ENCODE measurements around the gene MTPN. TPM values are rescaled to one million over a fixed set of nuclear protein-coding genes. Genes with fewer than 3 reads are reported as not detected.

Gene MTPN
- total RNA-seq, 1 experiment from 2014 or later, result 98.2 TPM

DNA sequence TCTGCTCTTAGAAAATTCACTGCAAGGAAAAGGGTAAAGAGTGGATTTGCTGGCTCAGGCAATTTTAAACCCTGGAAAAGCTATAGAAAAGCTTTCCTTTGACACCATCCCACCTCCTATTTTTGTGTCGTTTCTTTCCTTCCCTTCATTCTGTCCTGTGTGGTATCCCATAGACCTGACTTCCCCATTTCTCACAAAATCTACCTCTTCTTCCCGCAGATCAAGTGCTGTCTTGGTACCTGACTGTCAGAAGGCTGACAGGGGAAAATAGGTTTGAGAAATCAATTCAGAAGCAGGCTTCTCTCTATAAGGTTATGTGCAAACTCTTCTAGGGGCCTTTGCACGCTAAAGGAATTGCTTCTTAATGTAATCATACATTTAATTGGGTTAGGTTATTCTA, 98.9 kb downstream of the MTPN start:
- H4K20me1 ChIP-seq (ENCODE audit: control insufficient read depth, insufficient read depth, insufficient read length), result no peaks in the 10 kb centered on the region
- no peak overlapping the region for H2BK12ac ChIP-seq (ENCODE audit: insufficient read length, low read depth, low read length)
- H3K27ac ChIP-seq (ENCODE audit: insufficient read length, low read depth, low read length), result no peak overlapping the region
- H3K4ac ChIP-seq (ENCODE audit: low read depth, low read length), result no peak overlapping the region
- H3K79me2 ChIP-seq (ENCODE audit: insufficient read depth, low read length), result no peaks in the 10 kb centered on the region
- no peak overlapping the region for H3K4me3 Mint-ChIP-seq
- H3K4me1 ChIP-seq (ENCODE audit: insufficient read depth, low read length), result no peaks in the 10 kb centered on the region
- H4K8ac ChIP-seq (replicated peaks; ENCODE audit: insufficient read length, low read depth, low read length), result no peak overlapping the region
- no peak for DNase-seq
- H3K79me1 ChIP-seq (ENCODE audit: insufficient read depth, low read depth, low read length, poor library complexity, severe bottlenecking), result no peaks in the 10 kb centered on the region
- no peak overlapping the region for H3K9ac ChIP-seq (ENCODE audit: extremely low read depth, insufficient read length, low read length)
- no peak overlapping the region for H2BK5ac ChIP-seq (ENCODE audit: insufficient read length, low read length)
- no peak overlapping the region for H2BK20ac ChIP-seq (ENCODE audit: low read depth, low read length, poor library complexity, severe bottlenecking)
- no peaks in the 10 kb centered on the region for H3K27me3 Mint-ChIP-seq (ENCODE audit: low read depth)
- no peaks in the 10 kb centered on the region for H3K23me2 ChIP-seq (ENCODE audit: insufficient read length, low read depth, low read length, poor library complexity, severe bottlenecking)
- no peaks in the 10 kb centered on the region for H3K9me3 Mint-ChIP-seq
- TF ChIP-seq, protein P1, sequence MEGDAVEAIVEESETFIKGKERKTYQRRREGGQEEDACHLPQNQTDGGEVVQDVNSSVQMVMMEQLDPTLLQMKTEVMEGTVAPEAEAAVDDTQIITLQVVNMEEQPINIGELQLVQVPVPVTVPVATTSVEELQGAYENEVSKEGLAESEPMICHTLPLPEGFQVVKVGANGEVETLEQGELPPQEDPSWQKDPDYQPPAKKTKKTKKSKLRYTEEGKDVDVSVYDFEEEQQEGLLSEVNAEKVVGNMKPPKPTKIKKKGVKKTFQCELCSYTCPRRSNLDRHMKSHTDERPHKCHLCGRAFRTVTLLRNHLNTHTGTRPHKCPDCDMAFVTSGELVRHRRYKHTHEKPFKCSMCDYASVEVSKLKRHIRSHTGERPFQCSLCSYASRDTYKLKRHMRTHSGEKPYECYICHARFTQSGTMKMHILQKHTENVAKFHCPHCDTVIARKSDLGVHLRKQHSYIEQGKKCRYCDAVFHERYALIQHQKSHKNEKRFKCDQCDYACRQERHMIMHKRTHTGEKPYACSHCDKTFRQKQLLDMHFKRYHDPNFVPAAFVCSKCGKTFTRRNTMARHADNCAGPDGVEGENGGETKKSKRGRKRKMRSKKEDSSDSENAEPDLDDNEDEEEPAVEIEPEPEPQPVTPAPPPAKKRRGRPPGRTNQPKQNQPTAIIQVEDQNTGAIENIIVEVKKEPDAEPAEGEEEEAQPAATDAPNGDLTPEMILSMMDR (conservative IDR thresholded peaks at IDR 0.05), result no peak
- H2BK120ac ChIP-seq (ENCODE audit: low read depth, low read length, poor library complexity, severe bottlenecking), result no peak overlapping the region
- no peak overlapping the region for H3K56ac ChIP-seq (ENCODE audit: insufficient read length, low read depth, low read length)
- no peak overlapping the region for H3K14ac ChIP-seq (ENCODE audit: insufficient read depth, low read length)
- H4K91ac ChIP-seq (ENCODE audit: insufficient read length, low read depth, low read length), result no peak overlapping the region
- H3K4me1 Mint-ChIP-seq, result no peaks in the 10 kb centered on the region
- H3K23ac ChIP-seq (ENCODE audit: insufficient read length, low read depth, low read length), result no peak overlapping the region
- H3K27me3 ChIP-seq (ENCODE audit: insufficient read depth, low read length), result no peaks in the 10 kb centered on the region
- no peak overlapping the region for H3K18ac ChIP-seq (ENCODE audit: insufficient read length, low read depth, low read length)
- H3K36me3 Mint-ChIP-seq (ENCODE audit: insufficient read depth in 1 of 3, low read depth in 3 of 3), result no peaks in the 10 kb centered on the region
- no peak overlapping the region for H3T11ph ChIP-seq (ENCODE audit: low read length)
- H2AK5ac ChIP-seq (ENCODE audit: insufficient read length, low read length), result no peak overlapping the region
- no peak overlapping the region for H4K5ac ChIP-seq (ENCODE audit: insufficient read length, low read depth, low read length)
- H2AFZ ChIP-seq (ENCODE audit: low read length), result no peak overlapping the region
- no peak overlapping the region for H3K27ac Mint-ChIP-seq
- no peak overlapping the region for H3K4me2 ChIP-seq (ENCODE audit: insufficient read depth, insufficient read length, low read length)
- H2BK15ac ChIP-seq (ENCODE audit: low read depth, low read length), result no peak overlapping the region
- no peaks in the 10 kb centered on the region for H3K9me3 ChIP-seq (ENCODE audit: control insufficient read depth, low read depth, low read length)
- WGBS (ENCODE audit: extremely low coverage, insufficient read length, low lambda C conversion rate), result no CpG with 5 or more reads among the region's 3 CpGs

Measured in H9 (cell line).